ENCODE measurements around the gene ITGBL1.

Gene ITGBL1

DNA sequence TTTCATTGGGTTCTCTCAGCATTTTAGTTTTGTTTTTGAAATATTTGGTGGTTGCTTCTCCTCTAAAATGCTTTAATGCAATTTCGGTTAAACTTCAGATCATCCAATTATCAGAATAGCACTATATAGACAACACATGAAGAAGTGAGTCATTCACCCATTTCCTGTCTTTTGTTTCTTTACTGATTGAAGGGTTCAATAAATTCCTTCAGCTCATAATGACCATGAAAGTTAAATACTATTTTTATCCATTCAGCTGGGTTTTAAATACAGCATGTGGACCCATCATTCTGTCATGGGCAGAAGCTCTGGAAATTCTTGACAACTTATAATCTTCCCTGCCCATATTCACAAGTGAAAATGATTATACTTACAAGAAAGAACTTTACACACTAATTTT is 187.2 kb downstream of the ITGBL1 start:
- no peak for DNase-seq

GRCh38 chr13:101640788-101641400 is 188.4 kb downstream of the ITGBL1 start:
- no peak for DNase-seq

DNA sequence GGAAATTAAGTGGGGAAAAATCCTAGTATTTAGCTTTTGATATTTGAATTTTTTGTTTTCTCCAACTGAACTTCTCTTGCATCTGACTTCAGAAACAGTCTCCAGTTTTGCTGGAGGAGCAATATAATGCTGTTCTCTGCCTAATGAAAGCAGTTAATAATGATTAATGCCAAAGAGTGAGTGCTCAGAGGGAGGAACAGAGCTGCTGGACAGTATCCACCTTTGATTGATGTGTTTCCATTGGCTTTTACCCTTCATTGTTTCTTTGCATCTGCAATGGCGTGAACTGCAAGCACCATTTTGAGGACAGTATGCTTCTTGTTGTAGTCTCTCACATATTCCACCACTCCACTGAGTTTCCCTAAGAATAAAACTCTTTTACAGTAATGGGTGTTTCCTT is 193.4 kb downstream of the ITGBL1 start:
- DNase-seq, result no peak

- no peak for DNase-seq
These were observed 195.3 kb downstream of the ITGBL1 start for GRCh38 chr13:101647760-101648159.

GRCh38 chr13:101648766-101649487 is 196.5 kb downstream of the ITGBL1 start:
- no peak for DNase-seq

DNA sequence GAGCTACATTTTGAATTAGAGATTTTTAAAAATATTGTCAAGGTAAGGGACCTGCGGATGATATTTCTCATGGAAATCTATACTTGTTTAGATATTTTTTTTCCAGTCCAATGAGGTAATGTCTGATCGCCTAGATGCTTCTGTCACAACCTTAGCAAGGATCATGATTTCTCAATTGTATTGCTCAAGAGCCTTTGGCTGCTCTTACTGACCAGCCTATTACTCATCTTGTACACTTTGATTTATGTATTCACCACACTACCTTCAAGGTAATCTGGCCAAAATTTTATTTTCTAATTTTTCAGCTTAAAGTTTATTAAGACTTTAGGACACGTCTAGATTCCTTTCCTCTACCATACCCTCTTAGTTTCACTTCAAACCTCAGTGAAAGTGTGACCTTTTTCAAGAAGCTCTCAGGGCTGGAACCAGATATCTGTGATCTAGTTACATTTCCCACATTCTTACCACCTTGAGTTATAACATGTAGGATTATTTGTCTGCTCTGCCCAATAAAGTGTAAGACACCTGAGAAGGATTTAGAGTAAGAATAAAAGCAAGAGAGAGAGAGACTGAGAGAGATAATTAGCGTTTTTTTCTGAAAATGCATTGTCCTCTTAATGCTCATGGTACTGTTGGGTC is 197.1 kb downstream of the ITGBL1 start:
- DNase-seq, result no peak

DNA sequence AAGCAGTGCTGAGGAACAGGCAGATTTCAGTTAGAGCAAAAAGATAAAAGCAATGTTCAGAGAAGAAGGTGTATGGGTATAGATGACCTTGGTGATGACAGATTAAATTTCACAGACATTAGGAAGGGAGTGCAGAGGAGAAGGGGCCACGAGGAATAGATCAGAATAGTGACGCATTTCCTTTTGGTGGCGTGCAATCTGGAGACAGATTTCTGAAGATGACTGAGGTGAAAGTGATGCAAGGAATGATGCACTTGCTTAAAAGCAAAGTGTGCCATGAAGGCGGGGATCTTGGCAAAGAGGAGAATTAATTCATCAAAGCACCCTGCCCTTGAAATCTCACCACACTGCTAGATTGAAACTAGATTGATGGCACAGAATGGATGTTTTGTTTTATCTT is 202.4 kb downstream of the ITGBL1 start:
- DNase-seq, result no peak

GRCh38 chr13:101655435-101655834 is 203.0 kb downstream of the ITGBL1 start:
- DNase-seq, result no peak

DNA sequence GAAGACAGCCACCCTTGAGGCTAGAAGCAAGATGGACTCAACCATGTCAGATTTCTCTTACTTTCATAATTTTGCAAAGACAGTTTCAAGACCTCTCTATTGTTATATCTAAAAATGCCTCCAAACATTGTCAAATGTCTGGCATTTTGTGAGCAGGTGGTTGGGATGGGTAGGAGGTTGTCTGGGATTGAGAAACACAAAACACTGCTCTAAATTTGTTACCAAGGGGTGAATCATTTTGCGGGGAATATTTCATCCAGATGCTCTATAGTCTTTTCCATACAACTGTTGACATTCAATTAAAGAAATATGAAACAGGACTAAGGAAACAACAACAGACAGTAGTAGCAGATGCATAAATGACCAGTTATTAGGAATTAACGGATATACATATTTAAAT is 208.2 kb downstream of the ITGBL1 start:
- no peak for DNase-seq

DNA sequence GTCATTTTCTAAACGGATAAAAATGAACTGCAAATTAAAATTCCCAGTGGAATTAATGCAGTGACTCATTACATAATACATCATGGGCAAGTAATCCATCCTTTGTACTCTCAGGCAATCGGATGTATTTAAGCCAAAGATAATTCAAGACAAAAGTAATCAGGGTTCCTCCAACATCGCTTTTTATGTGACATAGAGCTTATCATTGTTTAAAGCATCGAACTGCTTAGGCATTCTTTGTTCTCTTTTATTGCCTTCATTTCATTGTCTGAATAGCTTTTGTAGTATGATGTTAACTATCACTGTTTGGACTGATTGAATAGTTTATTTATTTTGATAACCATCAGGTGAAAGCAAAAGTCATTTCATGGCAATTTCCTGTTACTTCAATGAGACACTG is 209.4 kb downstream of the ITGBL1 start:
- no peak for DNase-seq

- DNase-seq, result no peak
These were observed 221.1 kb downstream of the ITGBL1 start for GRCh38 chr13:101673360-101674105.

GRCh38 chr13:101681834-101682233 is 229.4 kb downstream of the ITGBL1 start:
- no peak for DNase-seq

- DNase-seq, result no peak
These were observed 233.5 kb downstream of the ITGBL1 start for GRCh38 chr13:101686003-101686402.

DNA sequence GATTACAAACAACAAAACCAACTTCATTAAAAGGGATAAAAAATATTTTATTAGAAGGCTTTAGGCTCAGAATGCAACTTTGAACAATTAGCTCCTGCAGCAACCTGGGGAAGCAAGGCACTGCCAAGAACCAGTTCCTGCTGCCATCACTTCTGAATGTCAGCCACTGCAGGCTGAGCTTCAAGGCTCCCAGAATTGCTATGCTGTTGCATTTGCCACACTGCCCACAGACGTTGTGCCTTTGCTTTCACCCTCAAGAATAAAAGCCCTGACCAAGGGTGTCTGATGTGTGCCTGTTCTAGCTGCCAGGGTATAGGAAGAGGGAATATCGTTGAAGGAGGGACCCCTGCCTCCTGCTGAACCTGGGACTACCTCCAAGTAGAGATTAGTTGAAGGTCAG is 238.4 kb downstream of the ITGBL1 start:
- DNase-seq, result no peak

DNA sequence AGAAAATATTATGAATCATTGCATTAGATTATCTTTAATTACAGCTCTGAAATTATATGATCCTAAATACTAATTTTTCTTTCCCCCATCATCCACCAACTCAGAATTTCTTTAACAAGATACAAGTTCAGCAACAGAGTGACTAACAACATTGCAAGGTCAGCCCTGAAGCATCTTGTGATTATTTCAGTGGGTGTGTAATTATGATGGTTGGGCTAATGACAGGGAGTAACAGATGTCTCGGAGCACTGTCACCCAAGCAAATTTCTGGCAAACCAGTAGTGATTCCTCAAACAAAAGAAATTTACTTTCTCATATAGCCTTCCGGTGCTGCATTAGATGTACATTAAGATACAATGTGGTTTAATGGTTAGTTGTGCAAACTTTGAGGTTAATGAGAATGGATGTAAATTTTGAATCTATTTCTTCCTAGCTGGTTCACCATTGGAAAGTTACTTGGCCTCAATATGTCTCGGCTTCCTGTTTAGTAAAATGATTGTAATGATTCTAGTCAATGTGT is 238.9 kb downstream of the ITGBL1 start:
- no peak for DNase-seq

GRCh38 chr13:101695870-101696516 is 243.5 kb downstream of the ITGBL1 start:
- DNase-seq, result no peak

GRCh38 chr13:101697745-101698144 is 245.3 kb downstream of the ITGBL1 start:
- no peak for DNase-seq

- DNase-seq, result no peak
These were observed 245.9 kb downstream of the ITGBL1 start for GRCh38 chr13:101698400-101698799.

DNA sequence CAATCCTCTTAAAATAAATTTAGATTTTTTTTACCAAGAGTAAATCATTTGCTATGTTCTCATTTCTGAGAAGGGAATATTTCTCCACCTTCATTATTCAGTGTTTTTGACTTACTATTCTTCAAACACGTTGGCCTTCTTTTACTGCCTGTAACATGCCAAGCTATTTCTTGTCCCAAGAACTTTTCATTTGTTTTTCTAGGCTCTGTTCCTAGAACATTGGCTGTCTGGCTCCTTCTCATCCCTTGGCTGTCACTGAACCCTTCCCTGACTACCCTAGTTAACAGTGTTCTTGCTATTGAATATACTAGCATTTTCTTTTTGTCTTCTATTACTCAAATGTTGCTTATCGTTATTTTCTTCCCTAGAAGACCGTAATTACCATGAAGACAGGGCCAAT is 248.1 kb downstream of the ITGBL1 start:
- DNase-seq, result no peak

DNA sequence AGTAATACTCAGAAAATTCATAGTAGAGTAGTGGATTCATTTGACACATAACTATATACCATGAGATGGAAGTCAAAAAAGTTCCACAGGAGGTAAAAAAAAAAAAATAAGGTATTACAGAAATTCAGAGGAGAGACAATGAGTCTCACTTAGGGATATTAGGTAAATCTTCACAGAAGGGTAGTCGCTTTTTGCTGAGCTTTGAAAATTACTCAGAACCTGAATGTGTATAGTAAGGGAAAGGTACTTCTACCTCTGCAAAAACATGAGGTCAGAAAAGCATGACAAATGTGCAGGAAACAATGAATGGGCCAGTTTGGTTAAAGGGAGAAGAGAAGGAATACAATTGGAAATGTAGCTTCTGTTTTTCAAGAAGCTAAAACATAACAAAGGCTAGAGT is 250.6 kb downstream of the ITGBL1 start:
- DNase-seq, result no peak

- no peak for DNase-seq
These were observed 251.4 kb downstream of the ITGBL1 start for GRCh38 chr13:101703838-101704237.

DNA sequence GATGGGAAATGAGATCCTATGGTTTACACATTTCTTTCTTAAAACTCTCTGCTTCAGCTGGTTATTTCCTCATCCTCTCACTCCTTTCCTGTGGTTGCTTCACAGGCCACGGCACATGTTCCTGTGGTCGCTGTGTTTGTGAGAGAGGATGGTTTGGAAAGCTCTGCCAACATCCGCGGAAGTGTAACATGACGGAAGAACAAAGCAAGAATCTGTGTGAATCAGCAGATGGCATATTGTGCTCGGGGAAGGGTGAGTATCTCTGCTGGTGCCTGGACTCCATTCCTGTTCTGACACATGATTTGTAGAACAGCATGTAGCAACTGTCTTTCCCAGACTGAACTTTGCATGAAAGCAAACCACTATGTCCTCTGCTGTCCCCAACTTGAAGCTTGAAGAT is 254.2 kb downstream of the ITGBL1 start:
- no peak for DNase-seq

DNA sequence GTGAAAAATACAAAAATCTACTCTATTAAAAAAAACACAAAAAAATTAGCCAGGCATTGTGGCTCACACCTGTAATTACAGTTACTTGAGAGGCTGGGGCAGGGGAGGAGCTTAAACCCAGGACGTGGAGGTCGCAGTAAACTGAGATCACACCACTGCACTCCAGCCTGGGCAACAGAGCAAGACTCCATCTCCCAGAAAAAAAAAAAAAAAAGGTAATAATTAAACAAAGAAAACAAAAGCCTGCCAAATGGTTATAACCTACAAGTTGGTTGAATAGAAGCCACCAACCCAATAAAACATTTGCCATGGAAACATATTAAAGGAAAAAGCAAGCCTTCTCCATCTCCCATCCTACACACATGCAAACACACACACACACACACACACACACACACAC is 255.2 kb downstream of the ITGBL1 start:
- no peak for DNase-seq

Data from activated effector memory CD4-positive, alpha-beta T cell treated with Interleukin-2 at 50 U/mL for 16 hours (primary cell).